NCI-H510A treated with DMSO at 0.1 percent for 48 hours (cell line): ENCODE data around the gene ELN.
A peak's percentile ranks its signal among the peaks of the same experiment; 100 is the strongest.

ENCODE experiments used
- DNase-seq: peaks from one replicate; lab custom pipeline; 2025; lab: John Stamatoyannopoulos, UW

ELN gene

GRCh38 chr7:74063646-74064045, 35.7 kb downstream of the ELN start:
- DNase-seq, result no peak

- no peak for DNase-seq
These were observed 36.7 kb downstream of the ELN start for GRCh38 chr7:74064696-74065095.

GRCh38 chr7:74066626-74067025, 38.7 kb downstream of the ELN start:
- DNase-seq, result no peak

- no peak for DNase-seq
These were observed 40.6 kb downstream of the ELN start for GRCh38 chr7:74068378-74069085.

GRCh38 chr7:74069086-74069541, 41.1 kb downstream of the ELN start:
- no peak for DNase-seq

GRCh38 chr7:74069790-74070618, 42.0 kb downstream of the ELN start:
- DNase-seq, result no peak

GRCh38 chr7:74070619-74070921, 42.6 kb downstream of the ELN start:
- no peak for DNase-seq

- no peak for DNase-seq
These were observed 43.1 kb downstream of the ELN start for GRCh38 chr7:74071121-74071520.

- DNase-seq, result no peak
These were observed 46.8 kb downstream of the ELN start for GRCh38 chr7:74074770-74075169.

- no peak for DNase-seq
These were observed 50.5 kb downstream of the ELN start for GRCh38 chr7:74078461-74078860.

GRCh38 chr7:74082770-74083116, 54.8 kb downstream of the ELN start:
- no peak for DNase-seq

GRCh38 chr7:74083117-74083876, 55.3 kb downstream of the ELN start, which contains the start of gene LIMK1:
Gene LIMK1 (plus strand): TSS chr7:74083804. CDS start chr7:74083991, 187 bp downstream.
- DNase-seq, result peak; percentile 74

GRCh38 chr7:74083928-74084721, 56.2 kb downstream of the ELN start:
- peak; percentile 36 for DNase-seq

GRCh38 chr7:74084722-74085578, 57.0 kb downstream of the ELN start:
- DNase-seq, result no peak

GRCh38 chr7:74087791-74088453, 59.9 kb downstream of the ELN start:
- no peak for DNase-seq

- no peak for DNase-seq
These were observed 64.5 kb downstream of the ELN start for GRCh38 chr7:74092321-74092963.

GRCh38 chr7:74092964-74093471, 65.0 kb downstream of the ELN start:
- DNase-seq, result no peak

- no peak for DNase-seq
These were observed 65.8 kb downstream of the ELN start for GRCh38 chr7:74093671-74094223.
